Uterus (tissue), 2 donors: ENCODE measurements around the gene ANXA11.

Experiments used
- POLR2A ChIP-seq, 2 donors: fragments of 450-650 bp; IDR thresholded peaks; one replicate each; pipeline ENCODE4 v1.6.1; 2016; ENCODE audit warnings: antibody characterized with exemption in 2 of 2, mild to moderate bottlenecking in 1 of 2, moderate library complexity in 1 of 2
- TF ChIP-seq, protein P1 (sequence below), 4 experiments: fragments of 200-600 bp in 2 of 4; fragments of 450-650 bp in 2 of 4; sonication (generic) in 2 of 4; IDR thresholded peaks; one replicate each; pipeline ENCODE4 v1.5.1; 2016 to 2019; ENCODE audit warnings: antibody characterized with exemption in 4 of 4, mild to moderate bottlenecking in 2 of 4, moderate library complexity in 1 of 4

DNA sequence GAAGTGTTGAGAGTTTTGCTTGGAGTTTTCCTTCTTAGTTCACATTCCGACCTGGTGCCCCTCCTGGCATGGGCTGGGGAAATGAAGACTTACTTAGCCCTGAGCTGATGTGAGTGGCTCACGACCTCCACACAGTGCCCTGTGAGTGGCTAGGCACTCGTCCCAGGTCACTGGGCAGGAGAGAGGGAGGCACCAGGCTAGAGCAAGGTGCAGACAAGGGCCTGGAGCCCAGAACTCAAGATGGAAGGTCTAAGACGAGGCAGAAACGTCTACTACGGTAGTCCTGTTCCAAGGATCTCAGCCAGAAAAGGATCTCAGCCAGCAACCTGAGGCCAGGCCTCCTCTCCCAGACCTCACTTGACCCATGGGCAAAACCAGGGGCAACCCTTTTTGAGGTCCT is 22.4 kb downstream of the ANXA11 start:
- no peak for TF ChIP-seq POLR2A (IDR thresholded peaks at IDR 0.05)
- TF ChIP-seq, protein P1, sequence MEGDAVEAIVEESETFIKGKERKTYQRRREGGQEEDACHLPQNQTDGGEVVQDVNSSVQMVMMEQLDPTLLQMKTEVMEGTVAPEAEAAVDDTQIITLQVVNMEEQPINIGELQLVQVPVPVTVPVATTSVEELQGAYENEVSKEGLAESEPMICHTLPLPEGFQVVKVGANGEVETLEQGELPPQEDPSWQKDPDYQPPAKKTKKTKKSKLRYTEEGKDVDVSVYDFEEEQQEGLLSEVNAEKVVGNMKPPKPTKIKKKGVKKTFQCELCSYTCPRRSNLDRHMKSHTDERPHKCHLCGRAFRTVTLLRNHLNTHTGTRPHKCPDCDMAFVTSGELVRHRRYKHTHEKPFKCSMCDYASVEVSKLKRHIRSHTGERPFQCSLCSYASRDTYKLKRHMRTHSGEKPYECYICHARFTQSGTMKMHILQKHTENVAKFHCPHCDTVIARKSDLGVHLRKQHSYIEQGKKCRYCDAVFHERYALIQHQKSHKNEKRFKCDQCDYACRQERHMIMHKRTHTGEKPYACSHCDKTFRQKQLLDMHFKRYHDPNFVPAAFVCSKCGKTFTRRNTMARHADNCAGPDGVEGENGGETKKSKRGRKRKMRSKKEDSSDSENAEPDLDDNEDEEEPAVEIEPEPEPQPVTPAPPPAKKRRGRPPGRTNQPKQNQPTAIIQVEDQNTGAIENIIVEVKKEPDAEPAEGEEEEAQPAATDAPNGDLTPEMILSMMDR (IDR thresholded peaks at IDR 0.05) = no peak
